HG03442 (cell line): Measurements from ENCODE around the gene MMP23B.

Source experiments
- ATAC-seq: cut with Tn5 transposase; IDR thresholded peaks from one replicate; pipeline ENCODE4 v1.9.1; 2021; ENCODE audit warnings: mild to moderate bottlenecking, moderate library complexity; ENCODE audit not compliant: unreplicated experiment

Gene MMP23B

GRCh38 chr1:1602304-1602967 is 29.5 kb upstream of the MMP23B start:
- ATAC-seq: no peak

- no peak for ATAC-seq
Measured at GRCh38 chr1:1602968-1603506, 28.9 kb upstream of the MMP23B start.

- ATAC-seq: no peak
Measured at GRCh38 chr1:1603671-1604373, 28.2 kb upstream of the MMP23B start.

GRCh38 chr1:1604374-1605033 is 27.5 kb upstream of the MMP23B start:
- ATAC-seq: no peak

GRCh38 chr1:1605034-1605591 is 26.9 kb upstream of the MMP23B start:
- no peak for ATAC-seq

GRCh38 chr1:1605724-1606123 is 26.2 kb upstream of the MMP23B start:
- ATAC-seq: no peak

- no peak for ATAC-seq
Measured at GRCh38 chr1:1606232-1606631, 25.7 kb upstream of the MMP23B start.

- no peak for ATAC-seq
Measured at GRCh38 chr1:1609822-1610485, 22.0 kb upstream of the MMP23B start.

- no peak for ATAC-seq
Measured at GRCh38 chr1:1610796-1611195, 21.2 kb upstream of the MMP23B start.

- ATAC-seq: no peak
Measured at GRCh38 chr1:1612104-1612400, 19.9 kb upstream of the MMP23B start.

GRCh38 chr1:1613509-1614082 is 18.4 kb upstream of the MMP23B start:
- ATAC-seq: no peak

- ATAC-seq: no peak
Measured at GRCh38 chr1:1614204-1614953, 17.6 kb upstream of the MMP23B start.

- no peak for ATAC-seq
Measured at GRCh38 chr1:1614954-1615255, 17.1 kb upstream of the MMP23B start.

- ATAC-seq: peak; percentile 76
Measured at GRCh38 chr1:1615256-1616044, 16.5 kb upstream of the MMP23B start, which contains the start of gene MIB2. Gene MIB2 (plus strand): TSS chr1:1615500. CDS start chr1:1623453, 7,953 bp downstream.

- ATAC-seq: peak; percentile 2
Measured at GRCh38 chr1:1616045-1616790, 15.8 kb upstream of the MMP23B start.

GRCh38 chr1:1616838-1617237 is 15.1 kb upstream of the MMP23B start:
- ATAC-seq: no peak

- ATAC-seq: no peak
Measured at GRCh38 chr1:1617516-1617915, 14.5 kb upstream of the MMP23B start.

- no peak for ATAC-seq
Measured at GRCh38 chr1:1617925-1618324, 14.0 kb upstream of the MMP23B start.
